Common myeloid progenitor, CD34-positive (primary cell): Measurements from ENCODE around the gene MAP1A.

Experiments used
- CTCF ChIA-PET: fragments of 350-600 bp; sonication (Branson Sonifier 250); formaldehyde crosslinking; loops from one replicate; lab custom pipeline; 2021; ENCODE audit warnings: antibody characterized with exemption; lab: Charles Lee
- POLR2A ChIA-PET: fragments of 350-600 bp; sonication (Branson Sonifier 250); formaldehyde crosslinking; loops from one replicate; lab custom pipeline; 2021; ENCODE audit warnings: antibody characterized with exemption; lab: Charles Lee
- DNase-seq, 3 donors: peaks; one replicate each; pipeline versions ENCODE4 v3.0.0 to v3.0.0-alpha.2; 2013
- H3K27ac ChIP-seq, 2 experiments: 1 replicate in 1 of 2; 2 replicates in 1 of 2; pipeline ENCODE4 v1.7.0; 2013; ENCODE audit warnings: inconsistent platforms in 2 of 2, low read length in 2 of 2, mild to moderate bottlenecking in 2 of 2, low read depth in 1 of 2, moderate library complexity in 1 of 2; ENCODE audit not compliant: severe bottlenecking in 2 of 2, insufficient read depth in 1 of 2, poor library complexity in 1 of 2
- H3K27me3 ChIP-seq, 5 experiments: replicated peaks in 2 of 5; 1 replicate in 3 of 5; 2 replicates in 2 of 5; pipeline versions ENCODE4 v1.6.1 to v1.7.0; 2013; ENCODE audit warnings: low read length in 4 of 5, mild to moderate bottlenecking in 2 of 5, moderate library complexity in 2 of 5, inconsistent platforms in 1 of 5; ENCODE audit not compliant: insufficient read depth in 5 of 5, control insufficient read depth in 4 of 5
- H3K36me3 ChIP-seq, 4 experiments: 1 replicate in 2 of 4; 2 replicates in 2 of 4; pipeline versions ENCODE4 v1.6.1 to v1.7.0; 2013; ENCODE audit warnings: low read length in 3 of 4, control low read depth in 1 of 4, mild to moderate bottlenecking in 1 of 4; ENCODE audit not compliant: control insufficient read depth in 4 of 4, insufficient read depth in 4 of 4
- H3K4me1 ChIP-seq, 4 experiments: 1 replicate in 3 of 4; 2 replicates in 1 of 4; pipeline versions ENCODE4 v1.6.1 to v1.7.1; 2013; ENCODE audit warnings: low read length in 3 of 4, mild to moderate bottlenecking in 3 of 4, control low read depth in 1 of 4, inconsistent platforms in 1 of 4, moderate library complexity in 1 of 4; ENCODE audit not compliant: control insufficient read depth in 4 of 4, insufficient read depth in 4 of 4; ENCODE audit errors: control extremely low read depth in 1 of 4
- H3K4me3 ChIP-seq, 7 experiments: 1 replicate in 4 of 7; 2 replicates in 3 of 7; pipeline versions ENCODE4 v1.5.1 to v1.7.0; 2013; ENCODE audit warnings: mild to moderate bottlenecking in 7 of 7, low read length in 6 of 7, moderate library complexity in 6 of 7, inconsistent platforms in 2 of 7, low read depth in 2 of 7, control low read depth in 1 of 7; ENCODE audit not compliant: insufficient read depth in 4 of 7, control insufficient read depth in 1 of 7; ENCODE audit errors: extremely low read depth in 1 of 7
- H3K9me3 ChIP-seq, 5 experiments: 1 replicate in 4 of 5; 2 replicates in 1 of 5; pipeline versions ENCODE4 v1.6.1 to v1.7.1; 2013; ENCODE audit warnings: low read length in 4 of 5, mild to moderate bottlenecking in 2 of 5, inconsistent platforms in 1 of 5, low read depth in 1 of 5, moderate library complexity in 1 of 5; ENCODE audit not compliant: control insufficient read depth in 4 of 5, insufficient read depth in 2 of 5; ENCODE audit errors: control extremely low read depth in 1 of 5
- WGBS: methylation state at CpG from one replicate; pipeline ENCODE4 v1.1.5; 2013; ENCODE audit not compliant: insufficient coverage; 5-methylcytosine and 5-hydroxymethylcytosine counted together

MAP1A gene

DNA sequence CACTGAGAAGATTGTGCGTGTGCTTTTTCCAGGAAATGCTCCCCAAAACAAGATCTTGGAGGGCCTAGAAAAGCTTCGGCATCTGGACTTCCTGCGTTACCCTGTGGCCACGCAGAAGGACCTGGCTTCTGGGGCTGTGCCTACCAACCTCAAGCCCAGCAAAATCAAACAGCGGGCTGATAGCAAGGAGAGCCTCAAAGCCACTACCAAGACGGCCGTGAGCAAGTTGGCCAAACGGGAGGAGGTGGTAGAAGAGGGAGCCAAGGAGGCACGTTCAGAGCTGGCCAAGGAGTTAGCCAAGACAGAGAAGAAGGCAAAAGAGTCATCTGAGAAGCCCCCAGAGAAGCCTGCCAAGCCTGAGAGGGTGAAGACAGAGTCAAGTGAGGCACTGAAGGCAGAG, 4.8 kb downstream of the MAP1A start:
- Histone ChIP-seq H3K27me3 (no peaks in the 10 kb centered on the region), H3K4me1 (peaks cover 7 to 29% (median 28%) of the 10 kb centered on the region in 4 experiments), H3K9me3 (peaks cover 0 to 9% (median 0%) of the 10 kb centered on the region in 5 experiments), H3K4me3 (no peak overlapping the region), H3K36me3 (peaks cover 27 to 66% (median 43%) of the 10 kb centered on the region in 4 experiments), H3K27ac (no peak overlapping the region)
- ChIA-PET CTCF (interaction anchor here (0.9 to 2.0 kb wide), 4 partner anchors 8 to 12 kb away, joined by 3 to 11 read pairs (median 4); no protein-coding TSS in a partner anchor), POLR2A (no interaction called here)
- 91% methylated on average over 9 of the region's 9 CpGs for WGBS
- no peak for DNase-seq

- Histone ChIP-seq H3K4me3 (no peak overlapping the region), H3K27ac (no peak overlapping the region), H3K27me3 (no peaks in the 10 kb centered on the region), H3K4me1 (peaks cover 6 to 19% (median 16%) of the 10 kb centered on the region in 4 experiments), H3K9me3 (peaks cover 0 to 9% (median 0%) of the 10 kb centered on the region in 5 experiments), H3K36me3 (peaks cover 27 to 79% (median 45%) of the 10 kb centered on the region in 4 experiments)
- ChIA-PET POLR2A (interaction anchor here (1.2 kb wide), 1 partner anchor 9 kb away, joined by 3 read pairs; no protein-coding TSS in a partner anchor), CTCF (interaction anchor here (0.9 to 2.0 kb wide), 4 partner anchors 8 to 13 kb away, joined by 4 to 11 read pairs (median 4); no protein-coding TSS in a partner anchor)
- 100% methylated on average over 5 of the region's 7 CpGs for WGBS
- DNase-seq, result no peak
Measured at GRCh38 chr15:43523646-43524045, 6.2 kb downstream of the MAP1A start.

DNA sequence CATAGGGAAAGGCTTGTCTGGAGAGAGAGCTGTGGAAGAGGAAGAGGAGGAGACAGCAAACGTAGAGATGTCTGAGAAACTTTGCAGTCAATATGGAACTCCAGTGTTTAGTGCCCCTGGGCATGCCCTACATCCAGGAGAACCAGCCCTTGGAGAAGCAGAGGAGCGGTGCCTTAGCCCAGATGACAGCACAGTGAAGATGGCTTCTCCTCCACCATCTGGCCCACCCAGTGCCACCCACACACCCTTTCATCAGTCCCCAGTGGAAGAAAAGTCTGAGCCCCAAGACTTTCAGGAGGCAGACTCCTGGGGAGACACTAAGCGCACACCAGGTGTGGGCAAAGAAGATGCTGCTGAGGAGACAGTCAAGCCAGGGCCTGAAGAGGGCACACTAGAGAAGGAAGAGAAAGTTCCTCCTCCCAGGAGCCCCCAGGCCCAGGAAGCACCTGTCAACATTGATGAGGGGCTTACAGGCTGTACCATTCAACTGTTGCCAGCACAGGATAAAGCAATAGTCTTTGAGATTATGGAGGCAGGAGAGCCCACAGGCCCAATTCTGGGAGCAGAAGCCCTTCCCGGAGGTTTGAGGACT, 6.9 kb downstream of the MAP1A start:
- DNase-seq, result no peak
- WGBS, result 97% methylated on average over 3 of the region's 4 CpGs
- H3K9me3 ChIP-seq, result peaks cover 0 to 9% (median 0%) of the 10 kb centered on the region in 5 experiments
- no peak overlapping the region for H3K27ac ChIP-seq
- peaks cover 0 to 11% (median 9%) of the 10 kb centered on the region in 4 experiments for H3K4me1 ChIP-seq
- ChIA-PET CTCF (no interaction called here), POLR2A (interaction anchor here (1.2 kb wide), 1 partner anchor 9 kb away, joined by 3 read pairs; no protein-coding TSS in a partner anchor)
- peaks cover 27 to 79% (median 45%) of the 10 kb centered on the region in 4 experiments for H3K36me3 ChIP-seq
- no peaks in the 10 kb centered on the region for H3K27me3 ChIP-seq
- no peak overlapping the region for H3K4me3 ChIP-seq

DNA sequence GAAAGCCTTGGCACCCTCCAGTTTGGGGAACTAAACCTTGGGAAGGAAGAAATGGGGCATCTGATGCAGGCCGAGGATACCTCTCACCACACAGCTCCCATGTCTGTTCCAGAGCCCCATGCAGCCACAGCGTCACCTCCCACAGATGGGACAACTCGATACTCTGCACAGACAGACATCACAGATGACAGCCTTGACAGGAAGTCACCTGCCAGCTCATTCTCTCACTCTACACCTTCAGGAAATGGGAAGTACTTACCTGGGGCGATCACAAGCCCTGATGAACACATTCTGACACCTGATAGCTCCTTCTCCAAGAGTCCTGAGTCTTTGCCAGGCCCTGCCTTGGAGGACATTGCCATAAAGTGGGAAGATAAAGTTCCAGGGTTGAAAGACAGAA, 7.7 kb downstream of the MAP1A start:
- no peak overlapping the region for H3K4me3 ChIP-seq
- CTCF ChIA-PET, result no interaction called here
- H3K4me1 ChIP-seq, result peaks cover 0 to 5% (median 1%) of the 10 kb centered on the region in 4 experiments
- peaks cover 0 to 9% (median 0%) of the 10 kb centered on the region in 5 experiments for H3K9me3 ChIP-seq
- peaks cover 27 to 86% (median 47%) of the 10 kb centered on the region in 4 experiments for H3K36me3 ChIP-seq
- 92% methylated on average over 4 of the region's 4 CpGs for WGBS
- no peaks in the 10 kb centered on the region for H3K27me3 ChIP-seq
- POLR2A ChIA-PET, result no interaction called here
- no peak for DNase-seq
- no peak overlapping the region for H3K27ac ChIP-seq

DNA sequence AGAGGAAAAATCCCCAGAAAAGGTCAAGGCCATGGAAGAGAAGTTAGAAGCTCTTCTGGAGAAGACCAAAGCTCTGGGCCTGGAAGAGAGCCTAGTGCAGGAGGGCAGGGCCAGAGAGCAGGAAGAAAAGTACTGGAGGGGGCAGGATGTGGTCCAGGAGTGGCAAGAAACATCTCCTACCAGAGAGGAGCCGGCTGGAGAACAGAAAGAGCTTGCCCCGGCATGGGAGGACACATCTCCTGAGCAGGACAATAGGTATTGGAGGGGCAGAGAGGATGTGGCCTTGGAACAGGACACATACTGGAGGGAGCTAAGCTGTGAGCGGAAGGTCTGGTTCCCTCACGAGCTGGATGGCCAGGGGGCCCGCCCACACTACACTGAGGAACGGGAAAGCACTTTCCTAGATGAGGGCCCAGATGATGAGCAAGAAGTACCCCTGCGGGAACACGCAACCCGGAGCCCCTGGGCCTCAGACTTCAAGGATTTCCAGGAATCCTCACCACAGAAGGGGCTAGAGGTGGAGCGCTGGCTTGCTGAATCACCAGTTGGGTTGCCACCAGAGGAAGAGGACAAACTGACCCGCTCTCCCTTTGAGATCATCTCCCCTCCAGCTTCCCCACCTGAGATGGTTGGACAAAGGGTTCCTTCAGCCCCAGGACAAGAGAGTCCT, 9.0 kb downstream of the MAP1A start:
- WGBS, result 86% methylated on average over 11 of the region's 11 CpGs
- Histone ChIP-seq H3K4me3 (no peak overlapping the region), H3K27me3 (no peaks in the 10 kb centered on the region), H3K36me3 (peaks cover 20 to 77% (median 38%) of the 10 kb centered on the region in 4 experiments), H3K27ac (no peak overlapping the region), H3K9me3 (peaks cover 0 to 9% (median 0%) of the 10 kb centered on the region in 5 experiments), H3K4me1 (peaks cover 0 to 3% (median 0%) of the 10 kb centered on the region in 4 experiments)
- ChIA-PET POLR2A (no interaction called here), CTCF (interaction anchor here (4.3 kb wide), 1 partner anchor 12 kb away, joined by 13 read pairs; no protein-coding TSS in a partner anchor)
- no peak for DNase-seq

GRCh38 chr15:43527016-43527801, 9.8 kb downstream of the MAP1A start:
- peaks cover 0 to 7% (median 0%) of the 10 kb centered on the region in 5 experiments for H3K9me3 ChIP-seq
- no peak overlapping the region for H3K27ac ChIP-seq
- no peak overlapping the region for H3K4me3 ChIP-seq
- WGBS, result 98% methylated on average over 6 of the region's 9 CpGs
- ChIA-PET CTCF (interaction anchor here (0.7 to 4.3 kb wide), 3 partner anchors 9 to 145 kb away, joined by 3 to 13 read pairs (median 4); no protein-coding TSS in a partner anchor), POLR2A (no interaction called here)
- no peaks in the 10 kb centered on the region for H3K27me3 ChIP-seq
- peaks cover 13 to 70% (median 31%) of the 10 kb centered on the region in 4 experiments for H3K36me3 ChIP-seq
- peaks cover 0 to 3% (median 0%) of the 10 kb centered on the region in 4 experiments for H3K4me1 ChIP-seq
- no peak for DNase-seq
